SK-N-SH (cell line): ENCODE results near the gene TACC2. TPM values are rescaled to one million over a fixed set of nuclear protein-coding genes. Genes with fewer than 3 reads are reported as not detected.
A peak's percentile ranks its signal among the peaks of the same experiment; 100 is the strongest.

Source experiments
- CTCF ChIA-PET: fragments of 300-600, 350-600 bp; formaldehyde crosslinking; extraction: SDS; loops from one replicate; lab custom pipeline; 2021; lab: Yijun Ruan, JAX
- POLR2A ChIA-PET: fragments of 350-600 bp; sonication (Branson Sonifier 250); formaldehyde crosslinking; extraction: SDS; loops from one replicate; lab custom pipeline; 2020; ENCODE audit warnings: antibody characterized with exemption, inconsistent platforms; lab: Yijun Ruan, JAX
- DNase-seq: peaks from one replicate; pipeline ENCODE4 v3.0.0; 2012
- H2AFZ ChIP-seq: fragments of 200-600 bp; sonication (generic); 2 replicates; pipeline ENCODE4 v1.8.1; 2016; ENCODE audit warnings: antibody characterized with exemption, mild to moderate bottlenecking, low read depth
- H3F3A ChIP-seq: fragments of 200-600 bp; sonication (generic); replicated peaks from 2 replicates; pipeline ENCODE3; 2016; ENCODE audit warnings: antibody characterized with exemption, mild to moderate bottlenecking; ENCODE audit not compliant: insufficient read depth
- H3K27ac ChIP-seq, 2 experiments: fragments of 200-500 bp in 1 of 2; fragments of 200-600 bp in 1 of 2; sonication (Bioruptor generic) in 1 of 2; sonication (generic), shearing (Covaris generic) in 1 of 2; 2 replicates each; pipeline versions ENCODE4 v1.5.1 to v1.6.1; 2014 to 2016; ENCODE audit warnings: low read depth in 2 of 2, inconsistent platforms in 1 of 2, low read length in 1 of 2, mild to moderate bottlenecking in 1 of 2, mixed read lengths in 1 of 2
- H3K27me3 ChIP-seq: fragments of 200-600 bp; sonication (generic), shearing (Covaris generic); 2 replicates; pipeline ENCODE4 v1.6.1; 2016; ENCODE audit warnings: mixed run types; ENCODE audit not compliant: insufficient read depth
- H3K36me3 ChIP-seq, 2 experiments: fragments of 200-500 bp in 1 of 2; fragments of 200-600 bp in 1 of 2; sonication (Bioruptor generic) in 1 of 2; sonication (generic) in 1 of 2; replicated peaks in 1 of 2; 2 replicates each; pipeline versions ENCODE3 to v1.5.1; 2014 to 2016; ENCODE audit warnings: low read length in 1 of 2, mild to moderate bottlenecking in 1 of 2; ENCODE audit not compliant: insufficient read depth in 2 of 2, control insufficient read depth in 1 of 2
- H3K4me1 ChIP-seq, 2 experiments: fragments of 200-500 bp in 1 of 2; fragments of 200-600 bp in 1 of 2; sonication (Bioruptor generic) in 1 of 2; sonication (generic), shearing (Covaris generic) in 1 of 2; 2 replicates each; pipeline versions ENCODE4 v1.5.1 to v1.6.1; 2014 to 2016; ENCODE audit warnings: low read depth in 1 of 2, low read length in 1 of 2, mixed run types in 1 of 2; ENCODE audit not compliant: insufficient read depth in 2 of 2, control insufficient read depth in 1 of 2
- H3K4me2 ChIP-seq: fragments of 200-600 bp; sonication (generic), shearing (Covaris generic); 2 replicates; pipeline ENCODE4 v1.6.1; 2017; ENCODE audit warnings: mixed run types
- H3K4me3 ChIP-seq, 2 experiments: fragments of 200-500 bp in 1 of 2; fragments of 200-600 bp in 1 of 2; sonication (Bioruptor generic) in 1 of 2; sonication (generic), shearing (Covaris generic) in 1 of 2; 2 replicates each; pipeline versions ENCODE4 v1.5.1 to v1.8.1; 2014 to 2016; ENCODE audit warnings: low read depth in 2 of 2, inconsistent platforms in 1 of 2, low read length in 1 of 2, mild to moderate bottlenecking in 1 of 2, mixed read lengths in 1 of 2, moderate library complexity in 1 of 2
- H3K79me2 ChIP-seq: fragments of 200-600 bp; sonication (generic); 2 replicates; pipeline ENCODE4 v1.8.1; 2017; ENCODE audit warnings: mild to moderate bottlenecking; ENCODE audit not compliant: insufficient read depth
- H3K9ac ChIP-seq: fragments of 200-600 bp; sonication (generic); 2 replicates; pipeline ENCODE4 v1.6.1; 2017; ENCODE audit warnings: mixed run types
- H3K9me2 ChIP-seq: fragments of 200-600 bp; sonication (generic); 2 replicates; pipeline ENCODE4 v1.6.1; 2017; ENCODE audit warnings: mixed run types
- H3K9me3 ChIP-seq: fragments of 200-600 bp; sonication (generic); 2 replicates; pipeline ENCODE4 v1.6.1; 2017; ENCODE audit warnings: mixed run types, mild to moderate bottlenecking, moderate library complexity
- H4K20me1 ChIP-seq: fragments of 200-600 bp; sonication (generic); 2 replicates; pipeline ENCODE4 v1.6.1; 2017; ENCODE audit warnings: mild to moderate bottlenecking, mixed run types; ENCODE audit not compliant: insufficient read depth
- EZH2phosphoT487 ChIP-seq: fragments of 200-600 bp; sonication (generic); IDR thresholded peaks from 2 replicates; pipeline ENCODE4 v1.6.1; 2017; ENCODE audit warnings: low read depth, mixed run types, mild to moderate bottlenecking, antibody characterized with exemption, moderate library complexity, borderline replicate concordance
- GATA2 ChIP-seq: sonication (generic); formaldehyde crosslinking; IDR thresholded peaks from 2 replicates; pipeline ENCODE4 v1.5.0; 2020; ENCODE audit warnings: mild to moderate bottlenecking, missing genetic modification reagents
- NFIC ChIP-seq: IDR thresholded peaks from 2 replicates; pipeline ENCODE4 v1.4.0; 2012; ENCODE audit warnings: borderline replicate concordance
- POLR2AphosphoS5 ChIP-seq: IDR thresholded peaks from 2 replicates; pipeline ENCODE4 v1.6.1; 2012; ENCODE audit warnings: low read depth, low read length
- TCF12 ChIP-seq: IDR thresholded peaks from 2 replicates; pipeline ENCODE4 v1.4.0; 2012
- TEAD4 ChIP-seq: IDR thresholded peaks from 2 replicates; pipeline ENCODE4 v1.4.0; 2012; ENCODE audit warnings: mild to moderate bottlenecking, borderline replicate concordance; ENCODE audit not compliant: insufficient read depth
- WGBS: methylation state at CpG from one replicate; pipeline ENCODE4 v1.1.6; 2017; ENCODE audit warnings: low lambda C conversion rate; 5-methylcytosine and 5-hydroxymethylcytosine counted together
- polyA plus RNA-seq, 3 experiments: library from polyadenylated mRNA; depleted of rRNA; stranded (reverse); fragments of >200 nt; gene quantifications; 2 replicates each; pipeline ENCODE4 v1.2.3, GENCODE V29; 2012
- TF ChIP-seq, protein P1 (sequence below): IDR thresholded peaks from 2 replicates; pipeline ENCODE4 v1.4.0; 2012; ENCODE audit warnings: low read depth, borderline replicate concordance
- TF ChIP-seq, protein P2 (sequence below): IDR thresholded peaks from 2 replicates; pipeline ENCODE4; 2012

Gene TACC2
- polyA plus RNA-seq, 1 of the 3 experiments (the other 2 are of a cell fraction): 8.8 TPM

DNA sequence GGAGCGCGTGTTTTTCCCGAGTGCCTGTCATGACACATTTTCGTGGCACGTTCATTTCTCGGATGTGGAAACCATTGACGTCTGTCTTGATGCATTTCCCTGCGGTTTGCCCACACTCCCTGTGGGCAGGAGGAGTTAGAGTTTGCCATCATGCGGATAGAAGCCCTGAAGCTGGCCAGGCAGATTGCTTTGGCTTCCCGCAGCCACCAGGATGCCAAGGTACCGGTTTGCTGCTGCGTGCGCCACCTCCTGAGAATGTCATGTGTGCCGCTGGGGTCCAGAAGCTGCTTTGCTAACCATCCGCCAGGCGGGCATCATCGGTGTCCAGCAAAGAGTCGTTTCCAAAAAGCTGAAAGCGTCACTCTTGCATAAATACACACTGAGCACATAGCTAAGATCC is 241.3 kb downstream of the TACC2 start (continued):
- no peak for TF ChIP-seq EZH2phosphoT487

- Histone ChIP-seq H3K27ac (peak overlapping the region; percentile 18 to 98; a peak in 2 of 4 replicates), H3K9me2 (no peaks in the 10 kb centered on the region), H3K79me2 (no peaks in the 10 kb centered on the region), H3K9me3 (no peaks in the 10 kb centered on the region), H3K36me3 (peaks cover 2 to 13% of the 10 kb centered on the region in 2 experiments), H3K4me2 (0 out of 2 replicates have a peak overlapping the region, but pooled peaks have one; percentile 11), H3K4me1 (peaks cover 0 to 71% of the 10 kb centered on the region in 2 experiments; a peak in 2 of 4 replicates), H4K20me1 (no peaks in the 10 kb centered on the region), H3F3A (no peaks in the 10 kb centered on the region), H3K4me3 (no peak overlapping the region), H3K27me3 (no peaks in the 10 kb centered on the region), H3K9ac (no peak overlapping the region), H2AFZ (no peak overlapping the region)
- ChIA-PET POLR2A (interaction anchor here (1.4 kb wide), 1 partner anchor 93 kb away, joined by 4 read pairs; no protein-coding TSS in a partner anchor), CTCF (interaction anchor here (1.0 to 2.4 kb wide), 3 partner anchors 9 to 35 kb away, joined by 3 to 11 read pairs (median 7); no protein-coding TSS in a partner anchor)
- 65% methylated on average over 3 of the region's 3 CpGs for WGBS
- no peak for DNase-seq
- peak; percentile 26; the same call in 1 of the 2 replicates for TF ChIP-seq TCF12
- peak; percentile 11; the same call in 1 of the 2 replicates for TF ChIP-seq NFIC
- TF ChIP-seq, protein P1, sequence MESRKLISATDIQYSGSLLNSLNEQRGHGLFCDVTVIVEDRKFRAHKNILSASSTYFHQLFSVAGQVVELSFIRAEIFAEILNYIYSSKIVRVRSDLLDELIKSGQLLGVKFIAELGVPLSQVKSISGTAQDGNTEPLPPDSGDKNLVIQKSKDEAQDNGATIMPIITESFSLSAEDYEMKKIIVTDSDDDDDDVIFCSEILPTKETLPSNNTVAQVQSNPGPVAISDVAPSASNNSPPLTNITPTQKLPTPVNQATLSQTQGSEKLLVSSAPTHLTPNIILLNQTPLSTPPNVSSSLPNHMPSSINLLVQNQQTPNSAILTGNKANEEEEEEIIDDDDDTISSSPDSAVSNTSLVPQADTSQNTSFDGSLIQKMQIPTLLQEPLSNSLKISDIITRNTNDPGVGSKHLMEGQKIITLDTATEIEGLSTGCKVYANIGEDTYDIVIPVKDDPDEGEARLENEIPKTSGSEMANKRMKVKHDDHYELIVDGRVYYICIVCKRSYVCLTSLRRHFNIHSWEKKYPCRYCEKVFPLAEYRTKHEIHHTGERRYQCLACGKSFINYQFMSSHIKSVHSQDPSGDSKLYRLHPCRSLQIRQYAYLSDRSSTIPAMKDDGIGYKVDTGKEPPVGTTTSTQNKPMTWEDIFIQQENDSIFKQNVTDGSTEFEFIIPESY: no peak
- TF ChIP-seq, protein P2, sequence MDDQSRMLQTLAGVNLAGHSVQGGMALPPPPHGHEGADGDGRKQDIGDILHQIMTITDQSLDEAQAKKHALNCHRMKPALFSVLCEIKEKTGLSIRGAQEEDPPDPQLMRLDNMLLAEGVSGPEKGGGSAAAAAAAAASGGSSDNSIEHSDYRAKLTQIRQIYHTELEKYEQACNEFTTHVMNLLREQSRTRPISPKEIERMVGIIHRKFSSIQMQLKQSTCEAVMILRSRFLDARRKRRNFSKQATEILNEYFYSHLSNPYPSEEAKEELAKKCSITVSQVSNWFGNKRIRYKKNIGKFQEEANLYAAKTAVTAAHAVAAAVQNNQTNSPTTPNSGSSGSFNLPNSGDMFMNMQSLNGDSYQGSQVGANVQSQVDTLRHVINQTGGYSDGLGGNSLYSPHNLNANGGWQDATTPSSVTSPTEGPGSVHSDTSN: peak; percentile 56
These were observed 243.8 kb downstream of the TACC2 start for GRCh38 chr10:122232769-122233168.

- no peak overlapping the region for H2AFZ ChIP-seq
- ChIA-PET POLR2A (interaction anchor here (0.8 kb wide), 2 partner anchors 67 to 94 kb away, joined by 4 to 5 read pairs; no protein-coding TSS in a partner anchor), CTCF (interaction anchor here (0.7 to 2.4 kb wide), 4 partner anchors 10 to 156 kb away, joined by 3 to 11 read pairs (median 8); no protein-coding TSS in a partner anchor)
- peaks cover 0 to 74% of the 10 kb centered on the region in 2 experiments; a peak in 2 of 4 replicates for H3K4me1 ChIP-seq
- no peaks in the 10 kb centered on the region for H3K79me2 ChIP-seq
- no peaks in the 10 kb centered on the region for H3K27me3 ChIP-seq
- H4K20me1 ChIP-seq: no peaks in the 10 kb centered on the region
- TF ChIP-seq EZH2phosphoT487 (no peak), GATA2 (CRISPR knock-in tag) (0 out of 2 replicates have a peak, but pooled peaks have one; percentile 8), POLR2AphosphoS5 (no peak), TEAD4 (no peak)
- TF ChIP-seq, all 33 proteins: peak for 1
- 47% methylated on average over 4 of the region's 11 CpGs for WGBS
- no peaks in the 10 kb centered on the region for H3K9me2 ChIP-seq
- no peaks in the 10 kb centered on the region for H3K9me3 ChIP-seq
- no peak overlapping the region for H3K9ac ChIP-seq
- H3K27ac ChIP-seq: peak overlapping the region in 1 of 2 experiments; percentile 98; a peak in 2 of 4 replicates
- no peak overlapping the region for H3K4me2 ChIP-seq
- H3K4me3 ChIP-seq: no peak overlapping the region
- peak; percentile 63 for DNase-seq
- no peaks in the 10 kb centered on the region for H3F3A ChIP-seq
- H3K36me3 ChIP-seq: peaks cover 2 to 8% of the 10 kb centered on the region in 2 experiments
These were observed 244.9 kb downstream of the TACC2 start for GRCh38 chr10:122233857-122234348.
